NCI-H2227 (cell line): ENCODE measurements around the gene UBAC2.

Source experiments
- DNase-seq: peaks from one replicate; lab custom pipeline; 2025; ENCODE audit not compliant: unreplicated experiment; lab: John Stamatoyannopoulos, UW

Gene UBAC2

DNA sequence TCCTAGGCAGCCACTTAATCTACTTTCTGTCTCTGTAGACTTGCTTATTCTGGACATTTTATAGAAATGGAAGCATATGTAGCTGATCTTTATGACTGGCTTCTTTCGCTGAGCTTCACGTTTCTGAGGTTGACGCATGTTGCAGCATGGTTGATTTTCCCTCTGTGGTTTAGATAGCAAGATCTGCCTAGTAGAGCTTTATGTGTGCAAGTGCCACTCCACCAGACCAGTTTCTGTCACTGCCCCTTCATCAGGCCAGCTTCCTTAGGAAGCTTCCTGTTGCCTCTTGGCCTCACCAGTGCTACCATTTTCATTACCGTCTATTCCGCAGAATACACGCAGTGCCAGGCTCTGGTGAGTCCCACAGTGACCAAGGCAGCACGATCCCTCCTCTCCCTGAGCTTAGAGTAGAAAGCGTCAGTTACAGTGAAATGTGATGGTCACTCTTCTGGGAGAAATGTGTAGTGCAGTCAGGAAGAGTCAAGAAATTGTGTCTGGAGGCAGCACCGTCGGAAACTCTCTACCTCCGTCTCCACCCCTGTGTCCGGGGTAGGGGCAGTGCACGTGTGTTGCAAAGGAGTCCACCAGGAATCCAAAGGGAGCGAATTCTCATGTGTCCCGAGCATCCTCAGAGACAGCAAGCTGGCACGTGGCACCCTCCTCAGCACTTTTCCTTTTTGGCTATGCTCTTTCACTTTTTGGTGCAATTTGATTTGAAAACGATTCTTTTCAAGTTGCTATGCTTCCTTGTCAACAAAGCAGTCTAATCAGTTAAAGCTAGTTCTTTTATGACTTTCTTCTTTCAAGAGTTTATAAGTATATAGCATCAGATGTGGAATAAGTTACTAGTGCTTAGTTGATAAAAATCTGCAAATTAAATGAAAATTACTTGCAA lies 151.9 kb downstream of the UBAC2 start:
- DNase-seq, result no peak

- no peak for DNase-seq
Observed at GRCh38 chr13:99353246-99353600, 152.6 kb downstream of the UBAC2 start.

DNA sequence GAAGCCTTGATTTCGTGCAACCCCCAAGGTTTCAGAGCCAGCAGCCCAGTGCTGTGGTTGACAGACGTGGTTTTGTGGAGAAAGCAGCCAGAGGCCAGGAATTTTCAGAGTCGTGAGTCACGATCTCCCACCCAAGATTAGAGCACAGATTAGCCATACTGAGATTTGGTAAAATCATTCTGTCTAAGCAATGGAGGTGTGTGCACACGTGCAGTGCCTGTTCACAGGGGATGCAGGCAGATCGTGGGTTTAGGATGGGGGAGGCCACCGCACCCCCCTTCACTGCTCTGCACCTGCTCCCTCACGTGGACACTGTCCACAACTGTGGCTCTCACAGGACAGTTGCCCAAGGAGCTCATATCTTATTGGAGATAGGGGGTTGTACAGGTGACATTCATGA lies 153.2 kb downstream of the UBAC2 start:
- DNase-seq, result no peak

GRCh38 chr13:99354371-99354951 lies 153.8 kb downstream of the UBAC2 start:
- DNase-seq, result no peak

- DNase-seq, result no peak
Observed at GRCh38 chr13:99355267-99356011, 154.8 kb downstream of the UBAC2 start.

- DNase-seq, result no peak
Observed at GRCh38 chr13:99356012-99356261, 155.3 kb downstream of the UBAC2 start.

- no peak for DNase-seq
Observed at GRCh38 chr13:99356262-99357091, 155.8 kb downstream of the UBAC2 start.

DNA sequence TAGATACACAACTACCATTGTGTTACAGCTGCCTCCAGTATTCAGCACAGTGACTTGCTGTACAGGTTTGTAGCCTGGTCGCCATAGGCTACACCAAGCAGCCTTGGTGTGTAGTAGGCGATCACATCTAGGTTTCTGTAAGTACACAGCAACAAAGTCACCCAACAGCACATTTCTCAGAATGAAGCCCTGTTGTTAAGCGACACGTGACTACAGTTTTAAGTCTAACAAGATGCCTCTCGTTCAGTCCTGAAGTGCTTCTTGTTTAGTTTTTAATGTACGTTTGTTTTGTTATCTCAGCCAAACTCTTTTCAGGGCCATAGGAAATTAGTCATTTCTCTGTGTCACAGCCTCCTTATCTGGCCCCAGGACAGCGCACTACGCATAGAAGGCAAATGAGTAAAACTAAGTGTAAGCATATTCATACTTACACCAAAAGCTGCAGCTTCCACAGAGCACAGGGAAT lies 156.5 kb downstream of the UBAC2 start:
- DNase-seq, result no peak

GRCh38 chr13:99357941-99358340 lies 157.3 kb downstream of the UBAC2 start:
- no peak for DNase-seq

DNA sequence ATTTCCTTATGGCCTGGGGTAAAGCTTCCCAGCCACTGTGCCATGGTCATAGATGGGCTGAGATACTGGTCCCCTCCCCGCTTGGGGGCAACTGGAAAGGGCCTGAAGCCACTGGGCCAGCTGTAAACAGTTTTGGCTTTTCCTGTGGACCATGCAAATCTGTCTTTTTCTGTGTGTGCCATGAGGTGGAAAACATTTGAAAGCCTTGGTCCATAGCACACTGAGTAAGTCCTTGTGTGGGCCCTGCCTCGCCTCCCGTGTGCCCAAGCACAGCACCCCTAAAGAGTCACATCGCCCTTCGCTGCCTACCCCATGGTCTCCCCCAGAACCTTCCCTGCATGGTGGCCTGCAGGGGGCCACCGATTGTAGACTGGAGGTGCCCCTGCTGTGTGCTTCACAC lies 158.9 kb downstream of the UBAC2 start:
- no peak for DNase-seq

GRCh38 chr13:99360696-99361095 lies 160.0 kb downstream of the UBAC2 start:
- no peak for DNase-seq

DNA sequence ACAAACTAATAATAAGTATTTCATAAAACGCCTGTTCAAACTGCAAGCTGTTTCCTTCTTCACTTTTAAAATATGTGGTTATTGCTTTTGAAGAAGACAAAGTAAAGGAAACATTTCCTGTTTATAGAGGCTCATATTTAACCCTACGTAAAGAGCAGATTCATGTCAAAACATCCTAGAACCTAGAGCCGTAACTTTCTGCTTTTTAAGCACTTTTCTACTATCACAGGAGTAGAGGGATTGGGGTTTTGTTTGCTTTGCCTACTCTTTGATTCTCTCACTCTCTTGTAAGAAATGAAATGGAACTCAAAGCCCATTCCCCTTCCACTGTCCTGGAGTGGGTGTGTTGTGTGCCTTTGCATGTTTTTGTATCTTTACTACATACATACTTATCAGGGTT lies 160.5 kb downstream of the UBAC2 start:
- DNase-seq, result no peak

GRCh38 chr13:99362362-99362761 lies 161.7 kb downstream of the UBAC2 start:
- DNase-seq, result no peak

DNA sequence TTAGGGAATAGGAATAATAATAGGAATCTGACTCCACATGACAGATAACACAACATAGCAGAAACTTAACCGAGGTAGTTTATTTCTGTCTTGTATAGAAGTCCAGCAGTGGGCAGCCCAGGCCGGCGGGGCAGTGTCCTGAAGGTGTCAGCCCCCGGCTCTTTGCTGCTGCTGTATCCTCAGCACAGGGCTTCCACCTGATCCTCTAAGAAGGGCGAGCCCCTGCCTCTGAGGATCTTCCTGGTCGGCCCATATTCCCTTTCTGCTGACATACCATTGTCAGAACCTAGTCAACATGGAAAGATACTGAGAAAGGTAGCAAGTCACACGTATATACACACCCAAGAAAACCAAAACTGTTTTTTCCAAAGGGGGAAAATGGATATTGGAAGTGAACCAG lies 162.7 kb downstream of the UBAC2 start:
- no peak for DNase-seq

GRCh38 chr13:99363949-99364348 lies 163.3 kb downstream of the UBAC2 start:
- DNase-seq, result no peak

DNA sequence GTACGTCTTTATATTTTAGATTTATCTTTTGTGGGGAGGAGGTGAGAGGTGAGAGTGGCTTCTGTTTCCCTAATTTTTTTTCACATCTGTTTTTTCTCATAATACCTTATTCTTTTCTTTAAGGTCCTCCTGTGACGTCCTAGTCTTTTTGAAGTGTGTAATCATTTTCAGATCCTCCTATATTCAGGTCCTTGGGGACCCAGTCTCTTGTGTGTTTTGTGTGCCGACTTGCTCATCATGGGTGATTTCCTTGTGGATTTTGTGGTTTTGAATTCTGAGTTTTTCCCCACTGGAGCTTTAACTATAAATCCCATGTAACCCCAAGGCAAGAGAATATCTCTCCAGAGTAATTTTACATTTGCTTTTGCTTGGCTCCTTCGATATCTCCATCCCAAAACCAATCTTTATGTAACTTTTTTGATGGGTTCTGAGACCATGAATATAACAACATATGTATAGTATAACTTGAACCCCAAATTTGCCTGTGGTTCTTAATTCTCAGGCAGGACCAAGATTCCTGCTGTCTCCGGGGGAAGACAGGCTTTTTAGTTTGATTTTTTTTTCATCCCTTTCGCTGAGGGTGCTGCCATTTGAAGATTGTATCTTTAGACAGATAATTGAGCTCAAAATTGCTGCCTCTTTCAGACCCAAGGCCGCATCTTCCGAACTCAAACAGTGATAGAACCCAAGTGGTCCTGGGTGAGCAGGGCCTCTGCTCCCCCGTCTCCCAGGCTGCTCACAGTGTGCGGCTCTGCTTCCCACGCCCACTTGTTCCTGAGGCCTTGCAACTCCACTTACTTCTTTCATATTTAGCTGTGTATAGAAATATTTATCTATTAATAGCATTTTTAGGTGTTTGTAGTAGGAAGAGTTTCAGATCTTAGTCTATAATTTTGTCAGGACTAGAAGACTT lies 165.7 kb downstream of the UBAC2 start:
- DNase-seq, result no peak

DNA sequence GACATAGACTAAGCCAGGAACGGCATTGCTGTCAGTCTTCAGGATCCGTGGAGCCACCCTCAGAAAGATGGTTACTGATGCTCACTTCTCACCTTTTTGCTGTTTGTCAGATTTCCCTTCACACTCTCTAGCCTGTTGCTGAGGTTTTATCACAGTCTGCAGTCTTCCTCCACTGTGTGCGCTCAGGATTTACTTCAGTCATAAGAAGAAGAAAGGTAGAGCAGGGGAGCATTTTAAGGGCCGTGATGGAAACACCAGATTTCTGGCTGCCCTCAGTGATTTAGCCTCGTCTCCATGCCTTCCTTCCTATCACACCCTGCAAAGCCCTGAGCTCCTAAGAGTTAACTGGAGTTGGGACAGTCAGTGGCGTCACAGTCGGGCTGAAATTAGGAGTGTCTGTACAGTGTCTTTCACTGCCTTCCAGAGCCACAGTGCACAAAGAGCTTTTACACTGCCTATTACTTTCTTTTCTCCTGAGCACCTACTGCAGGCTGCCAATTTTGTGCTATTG lies 166.5 kb downstream of the UBAC2 start:
- DNase-seq, result no peak

DNA sequence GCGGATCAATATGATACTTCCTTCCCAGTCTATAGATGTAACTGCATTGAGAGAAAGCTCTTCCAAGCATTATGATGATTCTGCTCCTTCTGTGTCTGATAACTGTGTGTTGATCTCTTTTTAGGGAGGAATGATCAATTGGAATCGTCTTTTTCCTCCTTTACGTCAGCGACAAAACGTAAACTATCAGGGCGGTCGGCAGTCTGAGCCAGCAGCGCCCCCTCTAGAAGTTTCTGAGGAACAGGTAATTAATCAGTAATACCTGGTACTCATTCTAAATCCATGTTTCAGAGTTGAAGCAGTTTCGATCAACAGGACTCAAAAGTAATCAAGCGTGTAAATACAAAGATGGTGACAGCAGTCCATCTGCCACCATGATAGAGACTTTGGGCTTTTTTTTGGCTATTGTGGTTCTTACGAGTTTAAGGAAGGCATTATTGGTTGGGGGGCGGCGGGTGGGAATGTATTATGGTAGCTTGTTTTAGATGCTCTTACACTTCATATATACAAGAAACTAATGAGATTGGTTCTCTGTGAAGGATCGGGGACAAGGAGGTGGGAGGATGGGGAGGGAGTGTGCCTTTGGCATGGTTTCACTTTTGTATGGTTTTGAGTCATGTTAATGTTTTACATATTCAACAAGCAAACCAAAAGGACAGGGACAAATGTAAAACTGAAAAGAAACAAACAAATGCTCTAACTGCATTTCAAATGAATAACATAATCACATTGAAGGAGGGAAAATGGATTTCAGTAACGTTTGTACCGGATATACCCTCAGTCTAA lies 167.2 kb downstream of the UBAC2 start:
- DNase-seq, result no peak
